Mammary epithelial cell (primary cell): ENCODE data around the gene MPRIP.

ENCODE experiments used
- EZH2 ChIP-seq: IDR thresholded peaks from 2 replicates; pipeline ENCODE4 v1.6.1; 2012; ENCODE audit warnings: low read length, inconsistent platforms, borderline replicate concordance
- TF ChIP-seq, protein P1 (sequence below), 2 donors: IDR thresholded peaks in 1 of 2; conservative IDR thresholded peaks in 1 of 2; 2 replicates each; pipeline ENCODE4 v1.5.1; 2011 to 2012; ENCODE audit warnings: inconsistent platforms in 2 of 2, low read length in 2 of 2, mild to moderate bottlenecking in 2 of 2, control low read depth in 1 of 2, low read depth in 1 of 2; ENCODE audit not compliant: insufficient read depth in 1 of 2; ENCODE audit errors: extremely low read depth in 1 of 2

- TF ChIP-seq, protein P1, sequence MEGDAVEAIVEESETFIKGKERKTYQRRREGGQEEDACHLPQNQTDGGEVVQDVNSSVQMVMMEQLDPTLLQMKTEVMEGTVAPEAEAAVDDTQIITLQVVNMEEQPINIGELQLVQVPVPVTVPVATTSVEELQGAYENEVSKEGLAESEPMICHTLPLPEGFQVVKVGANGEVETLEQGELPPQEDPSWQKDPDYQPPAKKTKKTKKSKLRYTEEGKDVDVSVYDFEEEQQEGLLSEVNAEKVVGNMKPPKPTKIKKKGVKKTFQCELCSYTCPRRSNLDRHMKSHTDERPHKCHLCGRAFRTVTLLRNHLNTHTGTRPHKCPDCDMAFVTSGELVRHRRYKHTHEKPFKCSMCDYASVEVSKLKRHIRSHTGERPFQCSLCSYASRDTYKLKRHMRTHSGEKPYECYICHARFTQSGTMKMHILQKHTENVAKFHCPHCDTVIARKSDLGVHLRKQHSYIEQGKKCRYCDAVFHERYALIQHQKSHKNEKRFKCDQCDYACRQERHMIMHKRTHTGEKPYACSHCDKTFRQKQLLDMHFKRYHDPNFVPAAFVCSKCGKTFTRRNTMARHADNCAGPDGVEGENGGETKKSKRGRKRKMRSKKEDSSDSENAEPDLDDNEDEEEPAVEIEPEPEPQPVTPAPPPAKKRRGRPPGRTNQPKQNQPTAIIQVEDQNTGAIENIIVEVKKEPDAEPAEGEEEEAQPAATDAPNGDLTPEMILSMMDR (conservative IDR thresholded peaks at IDR 0.05 in 1 of 2, IDR thresholded peaks at IDR 0.05 in 1 of 2; ENCODE audit: extremely low read depth in 1 of 2, insufficient read depth in 1 of 2, low read depth in 1 of 2, low read length in 2 of 2), result no peak
- TF ChIP-seq EZH2, result no peak
Measured at GRCh38 chr17:17198281-17198680, 156.0 kb downstream of the MPRIP start.
